H1 (cell line): ENCODE results near the gene KCNB1. TPM values are rescaled to one million over a fixed set of nuclear protein-coding genes. Genes with fewer than 3 reads are reported as not detected.

Source experiments
- CTCF ChIA-PET: fragments of 300-600 bp; sonication (Branson Sonifier 250); formaldehyde crosslinking; loops from one replicate; lab custom pipeline; 2021; ENCODE audit not compliant: partially characterized antibody; lab: Charles Lee
- POLR2A ChIA-PET: fragments of 300-600 bp; sonication (Branson Sonifier 250); formaldehyde crosslinking; loops from one replicate; lab custom pipeline; 2021; ENCODE audit warnings: inconsistent platforms; ENCODE audit not compliant: partially characterized antibody; lab: Charles Lee
- DNase-seq, 2 experiments: peaks; one replicate each; pipeline versions ENCODE4 v3.0.0 to v3.0.0-alpha.2; 2010 to 2022; ENCODE audit warnings: low spot score in 2 of 2, low read depth in 1 of 2, mixed read lengths in 1 of 2
- FAIRE-seq: peaks from 2 replicates; lab custom pipeline; 2011; peaks lifted over from hg19 to GRCh38; lab: Jason Lieb, UNC
- H2AFZ ChIP-seq: 2 replicates; pipeline ENCODE4 v1.8.1; 2012; ENCODE audit warnings: low read length, inconsistent platforms
- H2AK5ac ChIP-seq: 2 replicates; pipeline ENCODE4 v1.6.1; 2013; ENCODE audit warnings: low read depth, low read length
- H2BK120ac ChIP-seq: replicated peaks from 2 replicates; pipeline ENCODE3; 2013; ENCODE audit warnings: low read depth, low read length, inconsistent platforms
- H2BK12ac ChIP-seq: 2 replicates; pipeline ENCODE4 v1.6.1; 2013; ENCODE audit warnings: low read depth, low read length
- H2BK15ac ChIP-seq: 2 replicates; pipeline ENCODE4 v1.6.1; 2013; ENCODE audit warnings: low read length
- H2BK20ac ChIP-seq: 2 replicates; pipeline ENCODE4 v1.6.1; 2013; ENCODE audit warnings: low read length
- H2BK5ac ChIP-seq: 2 replicates; pipeline ENCODE4 v1.6.1; 2013; ENCODE audit warnings: low read depth, low read length
- H3K14ac ChIP-seq: 2 replicates; pipeline ENCODE4 v1.6.1; 2013; ENCODE audit warnings: inconsistent platforms; ENCODE audit not compliant: insufficient read length
- H3K18ac ChIP-seq: 2 replicates; pipeline ENCODE4 v1.6.1; 2013; ENCODE audit warnings: low read length; ENCODE audit errors: extremely low read depth
- H3K23ac ChIP-seq: 2 replicates; pipeline ENCODE4 v1.6.1; 2013; ENCODE audit warnings: inconsistent platforms; ENCODE audit not compliant: insufficient read length
- H3K23me2 ChIP-seq: 2 replicates; pipeline ENCODE4 v1.6.1; 2013; ENCODE audit warnings: low read depth, low read length
- H3K27ac ChIP-seq: 2 replicates; pipeline ENCODE4 v1.6.1; 2011; ENCODE audit warnings: low read depth, low read length, inconsistent platforms
- H3K27me3 ChIP-seq, 4 experiments: replicated peaks in 1 of 4; 1 replicate in 1 of 4; 2 replicates in 3 of 4; pipeline versions ENCODE4 v1.6.1 to v1.8.1; 2011 to 2013; ENCODE audit warnings: low read length in 3 of 4, mild to moderate bottlenecking in 3 of 4, inconsistent platforms in 2 of 4, mixed read lengths in 2 of 4, moderate library complexity in 1 of 4; ENCODE audit not compliant: control insufficient read depth in 3 of 4, insufficient read depth in 3 of 4; ENCODE audit errors: extremely low read depth in 1 of 4
- H3K36me3 ChIP-seq, 4 experiments: 2 replicates each; pipeline versions ENCODE4 v1.6.1 to v1.8.1; 2011 to 2013; ENCODE audit warnings: mild to moderate bottlenecking in 4 of 4, low read length in 3 of 4, moderate library complexity in 2 of 4, control low read depth in 1 of 4, inconsistent platforms in 1 of 4; ENCODE audit not compliant: insufficient read depth in 4 of 4, control insufficient read depth in 2 of 4
- H3K4ac ChIP-seq: replicated peaks from 2 replicates; pipeline ENCODE3; 2013; ENCODE audit warnings: low read length, low read depth, mixed read lengths, inconsistent platforms; ENCODE audit not compliant: insufficient read length
- H3K4me1 ChIP-seq, 4 experiments: replicated peaks in 1 of 4; 1 replicate in 1 of 4; 2 replicates in 3 of 4; pipeline versions ENCODE4 v1.6.1 to v1.8.1; 2011 to 2013; ENCODE audit warnings: low read length in 3 of 4, inconsistent platforms in 2 of 4, mixed read lengths in 1 of 4; ENCODE audit not compliant: insufficient read depth in 4 of 4, control insufficient read depth in 3 of 4
- H3K4me2 ChIP-seq, 2 experiments: 2 replicates each; pipeline versions ENCODE4 v1.6.1 to v1.8.1; 2011 to 2013; ENCODE audit warnings: low read depth in 2 of 2, low read length in 2 of 2, control low read depth in 1 of 2, inconsistent platforms in 1 of 2, mild to moderate bottlenecking in 1 of 2; ENCODE audit not compliant: insufficient read depth in 1 of 2
- H3K4me3 ChIP-seq, 4 experiments: fragments of 200-600, 300-600 bp in 1 of 4; sonication (generic), shearing (Covaris generic), sonication (Bioruptor Twin) in 1 of 4; 2 replicates each; pipeline versions ENCODE4 v1.5.1 to v1.8.1; 2011 to 2016; ENCODE audit warnings: low read length in 4 of 4, low read depth in 3 of 4, control low read depth in 2 of 4, inconsistent platforms in 2 of 4, mild to moderate bottlenecking in 2 of 4, mixed read lengths in 1 of 4, moderate library complexity in 1 of 4; ENCODE audit not compliant: insufficient read depth in 2 of 4; ENCODE audit errors: extremely low read depth in 1 of 4
- H3K56ac ChIP-seq: replicated peaks from 2 replicates; pipeline ENCODE3; 2013; ENCODE audit warnings: low read depth, mild to moderate bottlenecking, mixed read lengths, low read length, inconsistent platforms; ENCODE audit not compliant: insufficient read length
- H3K79me1 ChIP-seq: 2 replicates; pipeline ENCODE4 v1.6.1; 2013; ENCODE audit warnings: low read depth, low read length, control low read depth
- H3K79me2 ChIP-seq, 2 experiments: 2 replicates each; pipeline versions ENCODE4 v1.6.1 to v1.8.1; 2012 to 2013; ENCODE audit warnings: low read length in 2 of 2, mild to moderate bottlenecking in 2 of 2, inconsistent platforms in 1 of 2; ENCODE audit not compliant: insufficient read depth in 2 of 2, control insufficient read depth in 1 of 2
- H3K9ac ChIP-seq, 4 experiments: replicated peaks in 1 of 4; 1 replicate in 1 of 4; 2 replicates in 3 of 4; pipeline versions ENCODE4 v1.6.1 to v1.8.1; 2011 to 2013; ENCODE audit warnings: low read depth in 3 of 4, low read length in 3 of 4, control low read depth in 2 of 4, mild to moderate bottlenecking in 2 of 4, moderate library complexity in 2 of 4, inconsistent platforms in 1 of 4; ENCODE audit errors: extremely low read depth in 1 of 4
- H3K9me3 ChIP-seq, 2 experiments: 2 replicates each; pipeline versions ENCODE4 v1.6.1 to v1.8.1; 2012 to 2013; ENCODE audit warnings: mild to moderate bottlenecking in 2 of 2, moderate library complexity in 2 of 2, control low read depth in 1 of 2, inconsistent platforms in 1 of 2, low read depth in 1 of 2, low read length in 1 of 2, mixed read lengths in 1 of 2; ENCODE audit not compliant: insufficient read depth in 2 of 2
- H4K20me1 ChIP-seq, 2 experiments: replicated peaks in 1 of 2; 2 replicates each; pipeline versions ENCODE3 to v1.8.1; 2011 to 2013; ENCODE audit warnings: inconsistent platforms in 2 of 2, low read length in 2 of 2, mild to moderate bottlenecking in 1 of 2; ENCODE audit not compliant: insufficient read depth in 2 of 2, control insufficient read depth in 1 of 2
- H4K5ac ChIP-seq: 2 replicates; pipeline ENCODE4 v1.6.1; 2013; ENCODE audit warnings: low read length, low read depth, mixed read lengths, inconsistent platforms; ENCODE audit not compliant: insufficient read length
- H4K8ac ChIP-seq: 2 replicates; pipeline ENCODE4 v1.8.0; 2013; ENCODE audit warnings: mild to moderate bottlenecking, moderate library complexity, low read length, inconsistent platforms; ENCODE audit not compliant: insufficient read depth; ENCODE audit errors: extremely low read depth
- H4K91ac ChIP-seq: replicated peaks from 2 replicates; pipeline ENCODE3; 2013; ENCODE audit warnings: low read length, mixed read lengths, inconsistent platforms; ENCODE audit not compliant: insufficient read length
- ASH2L ChIP-seq: fragments of 200-600, 300-600 bp; sonication (generic); IDR thresholded peaks from one replicate; pipeline ENCODE4 v1.7.1; 2017; ENCODE audit warnings: low read length
- CHD2 ChIP-seq: IDR thresholded peaks from 2 replicates; pipeline ENCODE4 v1.6.1; 2012; ENCODE audit warnings: low read length, improper control_type of control experiment
- CREB1 ChIP-seq: IDR thresholded peaks from 2 replicates; pipeline ENCODE4 v1.6.1; 2012; ENCODE audit warnings: inconsistent platforms
- EZH2 ChIP-seq: fragments of 200-600 bp; sonication (generic); IDR thresholded peaks from 2 replicates; pipeline ENCODE4 v1.7.1; 2012; ENCODE audit warnings: low read depth, mild to moderate bottlenecking, moderate library complexity, low read length, inconsistent platforms; ENCODE audit not compliant: severe bottlenecking
- FOSL1 ChIP-seq: IDR thresholded peaks from 2 replicates; pipeline ENCODE4 v1.6.1; 2011; ENCODE audit warnings: mild to moderate bottlenecking, low read depth, low read length, moderate library complexity; ENCODE audit not compliant: insufficient read depth
- GABPA ChIP-seq: IDR thresholded peaks from 2 replicates; pipeline ENCODE4 v1.6.1; 2011; ENCODE audit warnings: mild to moderate bottlenecking, low read length, moderate library complexity, borderline replicate concordance; ENCODE audit not compliant: insufficient read depth
- POLR2AphosphoS5 ChIP-seq: IDR thresholded peaks from 2 replicates; pipeline ENCODE4 v1.6.1; 2011; ENCODE audit warnings: low read depth, low read length
- RBBP5 ChIP-seq: IDR thresholded peaks from 2 replicates; pipeline ENCODE4 v1.7.1; 2012; ENCODE audit warnings: low read depth, mild to moderate bottlenecking, inconsistent platforms, low read length, moderate library complexity, borderline replicate concordance
- RNF2 ChIP-seq: fragments of 200-900, 300-1000 bp; sonication (generic); IDR thresholded peaks from 2 replicates; pipeline ENCODE4 v1.7.1; 2016; ENCODE audit warnings: borderline replicate concordance, low read depth, mild to moderate bottlenecking, antibody characterized with exemption, low read length; ENCODE audit not compliant: poor library complexity, severe bottlenecking; ENCODE audit errors: missing control alignments
- RXRA ChIP-seq: IDR thresholded peaks from 2 replicates; pipeline ENCODE4 v1.6.1; 2011; ENCODE audit warnings: low read depth, mild to moderate bottlenecking, low read length, moderate library complexity; ENCODE audit not compliant: insufficient read depth
- SAP30 ChIP-seq: fragments of 300-600 bp; sonication (generic); IDR thresholded peaks from 2 replicates; pipeline ENCODE4 v1.7.1; 2012; ENCODE audit warnings: low read length, moderate library complexity, mild to moderate bottlenecking, inconsistent platforms; ENCODE audit not compliant: insufficient read depth, insufficient replicate concordance
- SP2 ChIP-seq: IDR thresholded peaks from 2 replicates; pipeline ENCODE4 v1.6.1; 2012; ENCODE audit warnings: mild to moderate bottlenecking, low read length, inconsistent platforms
- TCF12 ChIP-seq: IDR thresholded peaks from 2 replicates; pipeline ENCODE4 v1.6.1; 2011; ENCODE audit warnings: low read depth, mild to moderate bottlenecking, low read length
- TEAD4 ChIP-seq: IDR thresholded peaks from 2 replicates; pipeline ENCODE4 v1.6.1; 2012; ENCODE audit warnings: low read depth, low read length, inconsistent platforms, mixed read lengths
- WGBS, 2 experiments: shearing (Covaris generic) in 1 of 2; methylation state at CpG; one replicate each; pipeline versions ENCODE4 v1.1.6 to v1.1.7; 2013 to 2015; ENCODE audit warnings: low lambda C conversion rate in 2 of 2, mixed read lengths in 2 of 2, inconsistent platforms in 1 of 2, low coverage in 1 of 2, missing lambda C conversion rate in 1 of 2; ENCODE audit not compliant: insufficient replicate concordance in 2 of 2, insufficient coverage in 1 of 2, insufficient read length in 1 of 2; ENCODE audit errors: extremely low coverage in 1 of 2, missing lambda C conversion rate in 1 of 2; 5-methylcytosine and 5-hydroxymethylcytosine counted together
- polyA plus RNA-seq, 7 experiments: library from polyadenylated mRNA; depleted of rRNA in 3 of 7; stranded (reverse) in 5 of 7; unstranded in 2 of 7; fragments of >200 nt in 5 of 7; fragments of 200-250 nt in 2 of 7; gene quantifications; 1 replicate in 5 of 7; 2 replicates in 1 of 7; 4 replicates in 1 of 7; pipeline versions ENCODE4 v1.2.1 to v1.2.3, GENCODE V29; 2011 to 2013; ENCODE audit warnings: missing spikeins in 2 of 7, mixed read lengths in 2 of 7
- total RNA-seq: library from RNA; stranded (reverse); fragmentation: NEBNext Ultra II Directional; extraction: Animal tissue kit (Norgen Biotek cat#: 25700); gene quantifications from 2 replicates; pipeline ENCODE4 v1.2.1, GENCODE V29; 2021

KCNB1 gene
- total and polyA plus RNA-seq, 2 of the 8 experiments (the other 6 are each of a cell fraction or from before 2014, with no cell fraction given): 0.58 to 0.67 TPM

DNA sequence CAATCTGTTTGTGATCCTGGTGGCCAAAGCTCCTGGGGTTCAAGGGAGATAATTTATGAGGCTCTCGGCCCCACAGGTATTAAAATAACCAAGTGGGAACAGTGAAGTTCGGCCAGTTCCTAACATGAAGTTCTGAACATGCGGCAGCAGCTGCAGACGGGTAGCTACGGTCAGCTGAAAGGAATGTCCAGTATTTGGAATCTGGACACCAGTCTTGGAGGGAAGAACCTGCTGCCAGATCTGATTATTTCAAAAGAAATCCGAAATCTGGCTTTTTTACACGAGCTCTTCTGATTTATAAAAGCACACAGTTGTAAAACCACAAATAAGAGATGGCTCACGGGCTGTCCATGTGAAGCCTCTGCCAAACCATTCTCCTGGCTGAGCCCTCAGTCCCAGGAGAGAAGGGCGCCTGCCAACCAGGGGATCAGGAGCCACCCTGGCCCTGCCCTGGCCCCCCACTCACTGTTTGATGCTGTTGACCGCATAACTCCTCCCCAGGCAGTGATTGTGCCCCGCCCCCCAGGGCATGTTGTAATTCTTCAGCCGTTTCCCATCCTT lies 28.2 kb upstream of the KCNB1 start:
- 94% methylated on average over 12 of the region's 12 CpGs; no CpG with 5 or more reads in 1 of the 2 experiments for WGBS, 2 experiments
- Histone ChIP-seq H3K27ac (no peak overlapping the region), H3K23ac (no peak overlapping the region), H2BK12ac (no peak overlapping the region), H2AFZ (no peak overlapping the region), H4K5ac (no peak overlapping the region), H3K4me1 (no peaks in the 10 kb centered on the region), H2BK120ac (no peak overlapping the region), H3K36me3 (peaks cover 4 to 15% (median 8%) of the 10 kb centered on the region in 4 experiments; a peak in 6 of 8 replicates), H2BK5ac (no peak overlapping the region), H4K20me1 (peaks cover 0 to 9% of the 10 kb centered on the region in 2 experiments), H3K9me3 (no peaks in the 10 kb centered on the region), H2BK20ac (no peak overlapping the region), H3K79me1 (no peaks in the 10 kb centered on the region), H3K14ac (no peak overlapping the region), H3K4me2 (no peak overlapping the region), H3K18ac (no peak overlapping the region), H3K27me3 (no peaks in the 10 kb centered on the region), H3K79me2 (no peaks in the 10 kb centered on the region), H3K4ac (no peak overlapping the region), H3K4me3 (no peak overlapping the region), H4K91ac (no peak overlapping the region), H3K23me2 (peaks cover 9% of the 10 kb centered on the region; the same call in 1 of the 2 replicates), H3K9ac (no peak overlapping the region), H3K56ac (no peak overlapping the region), H2AK5ac (no peak overlapping the region), H4K8ac (no peak overlapping the region), H2BK15ac (no peak overlapping the region)
- POLR2A ChIA-PET: interaction anchor here (1.2 kb wide), 1 partner anchor 16 kb away, joined by 3 read pairs; no protein-coding TSS in a partner anchor
- DNase-seq (no peak), FAIRE-seq (no peak)
- CTCF ChIA-PET: interaction anchor here (0.6 to 8.1 kb wide), 13 partner anchors 11 to 181 kb away, joined by 3 to 88 read pairs (median 5); partner anchors contain the start of gene KCNB1
- TF ChIP-seq ASH2L (no peak), RNF2 (no peak), SP2 (no peak), RBBP5 (no peak), EZH2 (no peak), CHD2 (no peak), SAP30 (no peak), POLR2AphosphoS5 (no peak), TEAD4 (no peak), GABPA (no peak), CREB1 (no peak), TCF12 (no peak), FOSL1 (no peak), RXRA (no peak)
